Endothelial cell of umbilical vein (primary cell): ENCODE data around the gene DAND5.

ENCODE experiments used
- POLR2A ChIP-seq: IDR thresholded peaks from 2 replicates; pipeline ENCODE4 v1.6.1; 2012; ENCODE audit warnings: low read depth, mild to moderate bottlenecking, control low read depth, low read length
- POLR2AphosphoS5 ChIP-seq: IDR thresholded peaks from 2 replicates; pipeline ENCODE4 v1.6.1; 2012; ENCODE audit warnings: low read depth, mild to moderate bottlenecking, control low read depth, low read length, moderate library complexity; ENCODE audit not compliant: insufficient read depth
- TF ChIP-seq, protein P1 (sequence below), 2 donors: IDR thresholded peaks; 1 replicate in 1 of 2; 2 replicates in 1 of 2; pipeline ENCODE4 v1.5.1; 2011; ENCODE audit warnings: low read length in 2 of 2, mild to moderate bottlenecking in 2 of 2, moderate library complexity in 2 of 2, control low read depth in 1 of 2, inconsistent platforms in 1 of 2, low read depth in 1 of 2; ENCODE audit not compliant: insufficient read depth in 1 of 2; ENCODE audit errors: extremely low read depth in 1 of 2
- TF ChIP-seq, protein P2 (sequence below): IDR thresholded peaks from 2 replicates; pipeline ENCODE4 v1.6.1; 2011; ENCODE audit not compliant: insufficient read depth, insufficient read length

DNA sequence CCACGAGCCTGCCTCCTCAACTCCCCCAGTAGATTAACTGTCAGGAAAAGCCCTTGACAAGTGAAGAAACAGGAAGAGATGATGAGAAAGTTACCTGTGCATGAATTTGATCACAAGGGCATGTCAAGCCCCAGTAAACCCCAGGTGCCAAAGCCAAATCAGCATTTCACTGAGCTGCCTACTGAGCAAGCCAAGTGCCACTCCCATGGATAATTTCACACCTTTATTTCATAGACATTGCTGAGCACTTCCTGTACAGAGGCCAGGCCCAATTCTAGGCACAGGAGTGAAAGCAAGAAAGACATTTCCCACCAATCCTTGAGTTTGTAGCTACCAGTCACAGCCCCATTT, 14.8 kb upstream of the DAND5 start:
- TF ChIP-seq, protein P1, sequence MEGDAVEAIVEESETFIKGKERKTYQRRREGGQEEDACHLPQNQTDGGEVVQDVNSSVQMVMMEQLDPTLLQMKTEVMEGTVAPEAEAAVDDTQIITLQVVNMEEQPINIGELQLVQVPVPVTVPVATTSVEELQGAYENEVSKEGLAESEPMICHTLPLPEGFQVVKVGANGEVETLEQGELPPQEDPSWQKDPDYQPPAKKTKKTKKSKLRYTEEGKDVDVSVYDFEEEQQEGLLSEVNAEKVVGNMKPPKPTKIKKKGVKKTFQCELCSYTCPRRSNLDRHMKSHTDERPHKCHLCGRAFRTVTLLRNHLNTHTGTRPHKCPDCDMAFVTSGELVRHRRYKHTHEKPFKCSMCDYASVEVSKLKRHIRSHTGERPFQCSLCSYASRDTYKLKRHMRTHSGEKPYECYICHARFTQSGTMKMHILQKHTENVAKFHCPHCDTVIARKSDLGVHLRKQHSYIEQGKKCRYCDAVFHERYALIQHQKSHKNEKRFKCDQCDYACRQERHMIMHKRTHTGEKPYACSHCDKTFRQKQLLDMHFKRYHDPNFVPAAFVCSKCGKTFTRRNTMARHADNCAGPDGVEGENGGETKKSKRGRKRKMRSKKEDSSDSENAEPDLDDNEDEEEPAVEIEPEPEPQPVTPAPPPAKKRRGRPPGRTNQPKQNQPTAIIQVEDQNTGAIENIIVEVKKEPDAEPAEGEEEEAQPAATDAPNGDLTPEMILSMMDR (IDR thresholded peaks at IDR 0.05; ENCODE audit: extremely low read depth in 1 of 2, insufficient read depth in 1 of 2, low read depth in 1 of 2, low read length in 2 of 2), result no peak
- TF ChIP-seq POLR2AphosphoS5, result no peak
- TF ChIP-seq POLR2A, result no peak
- TF ChIP-seq, protein P2, sequence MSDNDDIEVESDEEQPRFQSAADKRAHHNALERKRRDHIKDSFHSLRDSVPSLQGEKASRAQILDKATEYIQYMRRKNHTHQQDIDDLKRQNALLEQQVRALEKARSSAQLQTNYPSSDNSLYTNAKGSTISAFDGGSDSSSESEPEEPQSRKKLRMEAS, result no peak
